SK-N-SH treated with all-trans-retinoic acid at 6 μM for 48 hours (cell line): ENCODE data around the gene SORCS1.

Source experiments
- ATAC-seq: fragments of 200-7000 bp; cut with Tn5 transposase; 3 replicates; pipeline ENCODE4 v1.9.1; 2020; ENCODE audit warnings: mild to moderate bottlenecking, moderate library complexity
- ARNTL ChIP-seq: fragments of 450-650 bp; formaldehyde crosslinking; IDR thresholded peaks from 2 replicates; pipeline ENCODE4 v1.5.0; 2020; ENCODE audit warnings: low read depth, mild to moderate bottlenecking, moderate library complexity, borderline replicate concordance
- BACH2 ChIP-seq: fragments of 250-450 bp; sonication (Bioruptor Pico); IDR thresholded peaks from 2 replicates; pipeline ENCODE4 v1.9.0; 2021; ENCODE audit warnings: mild to moderate bottlenecking, borderline replicate concordance
- CREB5 ChIP-seq: fragments of 250-450 bp; sonication (Bioruptor Pico); IDR thresholded peaks from 2 replicates; pipeline ENCODE4 v1.5.1; 2020; ENCODE audit warnings: low read depth, mild to moderate bottlenecking, moderate library complexity
- CSDC2 ChIP-seq: fragments of 250-450 bp; sonication (Bioruptor Pico); IDR thresholded peaks from 2 replicates; pipeline ENCODE4 v1.5.0; 2020; ENCODE audit warnings: mild to moderate bottlenecking, moderate library complexity
- CSRNP3 ChIP-seq: fragments of 250-450 bp; sonication (Bioruptor Pico); IDR thresholded peaks from 2 replicates; pipeline ENCODE4 v1.5.1; 2021; ENCODE audit warnings: mild to moderate bottlenecking, moderate library complexity
- ESRRG ChIP-seq: fragments of 250-450 bp; sonication (Bioruptor Pico); IDR thresholded peaks from 2 replicates; pipeline ENCODE4 v1.6.1; 2021; ENCODE audit warnings: mild to moderate bottlenecking
- GLIS3 ChIP-seq: fragments of 250-450 bp; sonication (Bioruptor Pico); IDR thresholded peaks from 2 replicates; pipeline ENCODE4 v1.5.0; 2020; ENCODE audit warnings: mild to moderate bottlenecking, moderate library complexity
- PATZ1 ChIP-seq: fragments of 250-450 bp; sonication (Bioruptor Pico); IDR thresholded peaks from 2 replicates; pipeline ENCODE4 v1.8.0; 2020; ENCODE audit warnings: mild to moderate bottlenecking, moderate library complexity, borderline replicate concordance
- POU6F1 ChIP-seq: fragments of 250-450 bp; sonication (Bioruptor Pico); IDR thresholded peaks from 2 replicates; pipeline ENCODE4 v1.8.0; 2021; ENCODE audit warnings: low read depth, mild to moderate bottlenecking, moderate library complexity, borderline replicate concordance
- PPARA ChIP-seq: fragments of 250-450 bp; sonication (Bioruptor Pico); IDR thresholded peaks from 2 replicates; pipeline ENCODE4 v1.5.0; 2020; ENCODE audit warnings: mild to moderate bottlenecking, borderline replicate concordance
- SNAI2 ChIP-seq: fragments of 250-450 bp; sonication (Bioruptor Pico); IDR thresholded peaks from 2 replicates; pipeline ENCODE4 v1.5.0; 2020; ENCODE audit warnings: mild to moderate bottlenecking, moderate library complexity
- TCF4 ChIP-seq: fragments of 250-450 bp; sonication (Bioruptor Pico); IDR thresholded peaks from 2 replicates; pipeline ENCODE4 v1.8.0; 2021; ENCODE audit warnings: mild to moderate bottlenecking, moderate library complexity, borderline replicate concordance
- TOX ChIP-seq: fragments of 250-450 bp; sonication (Bioruptor Pico); IDR thresholded peaks from 2 replicates; pipeline ENCODE4 v1.8.0; 2021; ENCODE audit warnings: mild to moderate bottlenecking, moderate library complexity, borderline replicate concordance
- TSHZ2 ChIP-seq: fragments of 250-450 bp; sonication (Bioruptor Pico); IDR thresholded peaks from 2 replicates; pipeline ENCODE4 v1.5.0; 2020; ENCODE audit warnings: mild to moderate bottlenecking, moderate library complexity
- ZC3H10 ChIP-seq: fragments of 250-450 bp; sonication (Bioruptor Pico); IDR thresholded peaks from 2 replicates; pipeline ENCODE4 v1.5.1; 2021; ENCODE audit warnings: mild to moderate bottlenecking, moderate library complexity
- ZFP3 ChIP-seq: fragments of 250-450 bp; sonication (Bioruptor Pico); IDR thresholded peaks from 2 replicates; pipeline ENCODE4 v1.5.0; 2020; ENCODE audit warnings: mild to moderate bottlenecking, moderate library complexity
- ZFP30 ChIP-seq: fragments of 450-650 bp; formaldehyde crosslinking; IDR thresholded peaks from 2 replicates; pipeline ENCODE4 v1.5.0; 2022; ENCODE audit warnings: mild to moderate bottlenecking, moderate library complexity
- ZNF565 ChIP-seq: fragments of 450-650 bp; formaldehyde crosslinking; conservative IDR thresholded peaks from 2 replicates; pipeline ENCODE4 v1.5.0; 2020; ENCODE audit warnings: low read depth, mild to moderate bottlenecking, moderate library complexity
- ZNF70 ChIP-seq: fragments of 450-650 bp; formaldehyde crosslinking; IDR thresholded peaks from 2 replicates; pipeline ENCODE4 v1.5.0; 2020; ENCODE audit warnings: mild to moderate bottlenecking, moderate library complexity

SORCS1 gene

GRCh38 chr10:106547047-106547635 lies 617.4 kb downstream of the SORCS1 start:
- TF ChIP-seq CSDC2 (CRISPR knock-in tag) = no peak
- no peak for TF ChIP-seq ZNF70 (CRISPR knock-in tag)
- no peak for TF ChIP-seq BACH2
- no peak for TF ChIP-seq ZFP30 (CRISPR knock-in tag)
- no peak for TF ChIP-seq ARNTL (CRISPR knock-in tag)
- TF ChIP-seq TCF4 (CRISPR knock-in tag) = no peak
- TF ChIP-seq, all 23 proteins: peak for 0
- no peak for ATAC-seq

- ATAC-seq = no peak
- TF ChIP-seq GLIS3 = no peak
Measured at GRCh38 chr10:106542461-106542860, 622.0 kb downstream of the SORCS1 start.

- TF ChIP-seq CREB5 (CRISPR knock-in tag) (no peak), PATZ1 (CRISPR knock-in tag) (no peak), SNAI2 (CRISPR knock-in tag) (no peak), ZFP3 (CRISPR knock-in tag) (no peak), ZNF565 (CRISPR knock-in tag) (no peak), TCF4 (CRISPR knock-in tag) (no peak)
- TF ChIP-seq, all 23 proteins: peak for 0
- ATAC-seq = no peak
Measured at GRCh38 chr10:106540645-106541044, 623.9 kb downstream of the SORCS1 start.

GRCh38 chr10:106537866-106538265 lies 626.6 kb downstream of the SORCS1 start:
- no peak for TF ChIP-seq BACH2
- no peak for TF ChIP-seq TSHZ2
- no peak for TF ChIP-seq ZFP3 (CRISPR knock-in tag)
- TF ChIP-seq POU6F1 (CRISPR knock-in tag) = no peak
- TF ChIP-seq ZNF565 (CRISPR knock-in tag) = no peak
- no peak for TF ChIP-seq SNAI2 (CRISPR knock-in tag)
- no peak for TF ChIP-seq CSRNP3
- TF ChIP-seq TOX (CRISPR knock-in tag) = no peak
- TF ChIP-seq ARNTL (CRISPR knock-in tag) = no peak
- no peak for TF ChIP-seq TCF4 (CRISPR knock-in tag)
- no peak for TF ChIP-seq PATZ1 (CRISPR knock-in tag)
- TF ChIP-seq ESRRG (CRISPR knock-in tag) = no peak
- TF ChIP-seq ZC3H10 (CRISPR knock-in tag) = no peak
- TF ChIP-seq GLIS3 = no peak
- TF ChIP-seq CSDC2 (CRISPR knock-in tag) = no peak
- no peak for TF ChIP-seq PPARA (CRISPR knock-in tag)
- no peak for TF ChIP-seq CREB5 (CRISPR knock-in tag)
- no peak for TF ChIP-seq ZFP30 (CRISPR knock-in tag)
- TF ChIP-seq, all 23 proteins: peak for 0
- ATAC-seq = no peak
